Endothelial cell of umbilical vein (primary cell): ENCODE results near the gene ZBTB32. TPM values are rescaled to one million over a fixed set of nuclear protein-coding genes. Genes with fewer than 3 reads are reported as not detected.

ENCODE experiments used
- BruUV-seq: library from RNA; stranded (reverse); fragments of 400-500 nt; replicated peaks from 2 replicates; lab custom pipeline; 2021; lab: Mats Ljungman, UMichigan
- CTCF ChIA-PET: fragments of 300-600, 350-600 bp; sonication (Branson Sonifier 250); formaldehyde crosslinking; loops from one replicate; lab custom pipeline; 2021; ENCODE audit warnings: antibody characterized with exemption, inconsistent platforms; lab: Charles Lee
- POLR2A ChIA-PET: fragments of 300-600, 350-600 bp; sonication (Branson Sonifier 250); formaldehyde crosslinking; loops from one replicate; lab custom pipeline; 2021; ENCODE audit warnings: antibody characterized with exemption, inconsistent platforms; lab: Charles Lee
- DNase-seq: peaks from one replicate; pipeline ENCODE4 v3.0.0-alpha.2; 2011; ENCODE audit warnings: low read depth, low spot score
- FAIRE-seq: peaks from 2 replicates; lab custom pipeline; 2011; peaks lifted over from hg19 to GRCh38; lab: Jason Lieb, UNC
- H2AFZ ChIP-seq: 2 replicates; pipeline ENCODE4 v1.6.0; 2012; ENCODE audit warnings: low read depth, low read length, control low read depth, inconsistent platforms
- H3K27ac ChIP-seq: 2 replicates; pipeline ENCODE4 v1.5.1; 2011; ENCODE audit warnings: low read depth, mild to moderate bottlenecking, control low read depth, low read length, moderate library complexity; ENCODE audit not compliant: insufficient read depth
- H3K27me3 ChIP-seq, 2 experiments: 2 replicates each; pipeline versions ENCODE4 v1.6.0 to v1.6.1; 2011; ENCODE audit warnings: low read length in 2 of 2, mixed read lengths in 1 of 2; ENCODE audit not compliant: control insufficient read depth in 2 of 2, insufficient read depth in 2 of 2
- H3K36me3 ChIP-seq, 2 experiments: 2 replicates in 1 of 2; 3 replicates in 1 of 2; pipeline ENCODE4 v1.5.1; 2011; ENCODE audit warnings: low read length in 2 of 2, mild to moderate bottlenecking in 1 of 2, moderate library complexity in 1 of 2; ENCODE audit not compliant: control insufficient read depth in 2 of 2, insufficient read depth in 2 of 2; ENCODE audit errors: extremely low read depth in 1 of 2
- H3K4me1 ChIP-seq: 3 replicates; pipeline ENCODE4 v1.5.1; 2011; ENCODE audit warnings: mild to moderate bottlenecking, low read length; ENCODE audit not compliant: control insufficient read depth, insufficient read depth; ENCODE audit errors: extremely low read depth
- H3K4me2 ChIP-seq: 2 replicates; pipeline ENCODE4 v1.6.1; 2011; ENCODE audit warnings: low read length, control low read depth, mixed read lengths; ENCODE audit not compliant: insufficient read depth
- H3K4me3 ChIP-seq, 3 experiments: fragments of 200-600 bp in 1 of 3; sonication (generic), shearing (Covaris generic) in 1 of 3; replicated peaks in 1 of 3; 2 replicates each; pipeline ENCODE4 v1.5.1; 2011 to 2016; ENCODE audit warnings: control low read depth in 3 of 3, low read length in 3 of 3, mild to moderate bottlenecking in 2 of 3, inconsistent platforms in 1 of 3, low read depth in 1 of 3, moderate library complexity in 1 of 3; ENCODE audit not compliant: insufficient read depth in 1 of 3
- H3K79me2 ChIP-seq: 2 replicates; pipeline ENCODE4 v1.6.0; 2012; ENCODE audit warnings: low read length, inconsistent platforms; ENCODE audit not compliant: control insufficient read depth, insufficient read depth
- H3K9ac ChIP-seq: replicated peaks from 2 replicates; pipeline ENCODE3; 2011; ENCODE audit warnings: low read length, control low read depth; ENCODE audit not compliant: insufficient read depth; ENCODE audit errors: extremely low read depth
- H3K9me1 ChIP-seq: replicated peaks from 3 replicates; pipeline ENCODE4 v1.6.0; 2011; ENCODE audit warnings: mild to moderate bottlenecking, low read length; ENCODE audit not compliant: control insufficient read depth, insufficient read depth; ENCODE audit errors: extremely low read depth
- H3K9me3 ChIP-seq: replicated peaks from 2 replicates; pipeline ENCODE4 v1.5.1; 2012; ENCODE audit warnings: low read length, inconsistent platforms; ENCODE audit not compliant: control insufficient read depth, insufficient read depth
- H4K20me1 ChIP-seq: replicated peaks from 2 replicates; pipeline ENCODE3; 2011; ENCODE audit warnings: mild to moderate bottlenecking, low read length; ENCODE audit not compliant: control insufficient read depth, insufficient read depth; ENCODE audit errors: extremely low read depth
- CTCF ChIP-seq, 2 donors: IDR thresholded peaks; 1 replicate in 1 of 2; 2 replicates in 1 of 2; pipeline ENCODE4 v1.5.1; 2011; ENCODE audit warnings: low read length in 2 of 2, mild to moderate bottlenecking in 2 of 2, moderate library complexity in 2 of 2, control low read depth in 1 of 2, inconsistent platforms in 1 of 2, low read depth in 1 of 2; ENCODE audit not compliant: insufficient read depth in 1 of 2; ENCODE audit errors: extremely low read depth in 1 of 2
- EZH2 ChIP-seq: IDR thresholded peaks from 2 replicates; pipeline ENCODE4 v1.6.1; 2012; ENCODE audit warnings: borderline replicate concordance, low read depth, mild to moderate bottlenecking, moderate library complexity, low read length, inconsistent platforms; ENCODE audit not compliant: severe bottlenecking
- FOS ChIP-seq: IDR thresholded peaks from 2 replicates; pipeline ENCODE4 v1.6.1; 2011; ENCODE audit warnings: mild to moderate bottlenecking, low read length, moderate library complexity, borderline replicate concordance; ENCODE audit not compliant: insufficient read depth
- GATA2 ChIP-seq: IDR thresholded peaks from 2 replicates; pipeline ENCODE4 v1.7.0; 2011; ENCODE audit warnings: low read depth, mild to moderate bottlenecking, moderate library complexity, mixed read lengths, low read length; ENCODE audit not compliant: insufficient read length, insufficient read depth
- JUN ChIP-seq: IDR thresholded peaks from 2 replicates; pipeline ENCODE4 v1.6.1; 2011; ENCODE audit warnings: borderline replicate concordance, low read depth; ENCODE audit not compliant: insufficient read length, insufficient read depth
- MAX ChIP-seq: IDR thresholded peaks from 2 replicates; pipeline ENCODE4 v1.6.1; 2011; ENCODE audit not compliant: insufficient read depth, insufficient read length
- MYC ChIP-seq: IDR thresholded peaks from one replicate; pipeline ENCODE4 v1.6.1; 2011; ENCODE audit warnings: mild to moderate bottlenecking, low read depth, low read length
- POLR2A ChIP-seq: IDR thresholded peaks from 2 replicates; pipeline ENCODE4 v1.6.1; 2012; ENCODE audit warnings: low read depth, mild to moderate bottlenecking, control low read depth, low read length
- POLR2AphosphoS5 ChIP-seq: IDR thresholded peaks from 2 replicates; pipeline ENCODE4 v1.6.1; 2012; ENCODE audit warnings: low read depth, mild to moderate bottlenecking, control low read depth, low read length, moderate library complexity; ENCODE audit not compliant: insufficient read depth
- dilution Hi-C: fragments of 300-500 bp; cut with MboI; formaldehyde crosslinking; loops from one replicate; pipeline ENCODE4 v1.15.0; 2019; ENCODE audit warnings: low sequenced_read_pairs; ENCODE audit not compliant: extremely low pct_ligation_motif_present
- intact Hi-C: fragments of 100-400 bp; cut with micrococcal nuclease; formaldehyde crosslinking; loops from one replicate; pipeline ENCODE4 v1.10.0; 2022
- polyA plus RNA-seq, 4 experiments: library from polyadenylated mRNA; depleted of rRNA in 3 of 4; stranded (reverse) in 3 of 4; unstranded in 1 of 4; fragments of >200 nt; gene quantifications; 2 replicates each; pipeline versions ENCODE4 v1.2.1 to v1.2.3, GENCODE V29; 2011 to 2012; ENCODE audit warnings: missing spikeins in 1 of 4
- total RNA-seq: library from RNA; stranded (reverse); gene quantifications from 2 replicates; pipeline ENCODE4 v1.2.3, GENCODE V29; 2021

The ZBTB32 gene
- total and polyA plus RNA-seq, 2 donors (not counting 3 experiments of a cell fraction or from before 2014, with no cell fraction given), result not detected

DNA sequence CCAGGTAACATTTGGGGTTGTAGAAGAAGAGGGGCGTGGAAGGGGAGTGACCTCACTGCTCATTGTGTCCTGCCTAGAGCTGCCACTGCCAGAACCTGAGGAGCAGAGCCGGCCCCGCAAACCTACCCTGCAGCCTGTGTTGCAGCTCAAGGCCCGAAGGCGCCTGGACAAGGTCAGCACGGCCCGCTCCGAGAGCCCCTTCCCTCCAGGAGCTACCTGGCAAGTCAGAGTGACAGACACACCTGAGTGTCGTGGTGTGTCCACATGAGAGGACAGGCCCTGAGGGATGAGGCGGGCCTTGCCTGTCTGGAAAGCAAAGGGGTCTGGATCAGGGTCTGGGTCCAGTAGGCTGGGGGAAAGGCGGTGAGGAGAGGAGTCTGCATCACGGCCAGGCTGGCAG is 20.2 kb downstream of the ZBTB32 start:
- H3K27me3 ChIP-seq, result no peaks in the 10 kb centered on the region
- H4K20me1 ChIP-seq, result no peaks in the 10 kb centered on the region
- no peak overlapping the region for H3K4me2 ChIP-seq
- DNase-seq, result no peak
- FAIRE-seq, result no peak
- H3K9ac ChIP-seq, result no peak overlapping the region
- peaks cover 15% of the 10 kb centered on the region for H3K79me2 ChIP-seq
- H3K27ac ChIP-seq, result no peak overlapping the region
- dilution Hi-C loops (no loop called here), intact Hi-C loops (no loop called here)
- no peaks in the 10 kb centered on the region for H3K9me3 ChIP-seq
- ChIA-PET POLR2A (no interaction called here), CTCF (no interaction called here)
- H3K4me1 ChIP-seq, result no peaks in the 10 kb centered on the region
- H2AFZ ChIP-seq, result no peak overlapping the region
- TF ChIP-seq FOS (no peak), CTCF (IDR thresholded peaks at IDR 0.05; ENCODE audit: extremely low read depth in 1 of 2, insufficient read depth in 1 of 2, low read depth in 1 of 2, low read length in 2 of 2) (no peak), JUN (no peak), POLR2AphosphoS5 (no peak), GATA2 (no peak), POLR2A (no peak), MYC (no peak), EZH2 (no peak), MAX (no peak)
- H3K36me3 ChIP-seq, result peaks cover 26 to 75% of the 10 kb centered on the region in 2 experiments
- no peaks in the 10 kb centered on the region for H3K9me1 ChIP-seq
- no peak overlapping the region for H3K4me3 ChIP-seq
- no TSS peak for BruUV-seq
